Esophagus muscularis mucosa (tissue), 4 donors: ENCODE data around the gene FNIP2. TPM values are rescaled to one million over a fixed set of nuclear protein-coding genes. Genes with fewer than 3 reads are reported as not detected.

Experiments used
- DNase-seq: peaks from one replicate; pipeline ENCODE4 v3.0.0-alpha.2; 2017; ENCODE audit errors: extremely low spot score
- H3K27ac ChIP-seq, 4 donors: fragments of 200-600 bp; sonication (generic); replicated peaks in 1 of 4; 1 replicate in 3 of 4; 2 replicates in 1 of 4; pipeline ENCODE4 v1.5.1; 2016 to 2019; ENCODE audit warnings: mild to moderate bottlenecking in 1 of 4
- H3K27me3 ChIP-seq, 4 donors: fragments of 200-600 bp; sonication (generic); one replicate each; pipeline versions ENCODE4 v1.5.1 to v1.6.0; 2016 to 2019
- H3K36me3 ChIP-seq, 4 donors: fragments of 200-600 bp; sonication (generic); one replicate each; pipeline ENCODE4 v1.5.1; 2016 to 2019
- H3K4me1 ChIP-seq, 4 donors: fragments of 200-600 bp; sonication (generic); one replicate each; pipeline ENCODE4 v1.5.1; 2016 to 2019
- H3K4me3 ChIP-seq, 4 donors: fragments of 200-600 bp; sonication (generic); 1 replicate in 2 of 4; 2 replicates in 2 of 4; pipeline ENCODE4 v1.5.1; 2016 to 2019; ENCODE audit warnings: mild to moderate bottlenecking in 4 of 4, moderate library complexity in 1 of 4
- H3K9me3 ChIP-seq, 4 donors: fragments of 200-600 bp; sonication (generic); 1 replicate in 3 of 4; 2 replicates in 1 of 4; pipeline ENCODE4 v1.5.1; 2016 to 2019
- EP300 ChIP-seq: sonication (generic); formaldehyde crosslinking; IDR thresholded peaks from one replicate; pipeline ENCODE4 v1.6.1; 2017; ENCODE audit warnings: antibody characterized with exemption
- POLR2A ChIP-seq: fragments of 450-650 bp; IDR thresholded peaks from one replicate; pipeline ENCODE4 v1.6.1; 2017; ENCODE audit warnings: antibody characterized with exemption, moderate library complexity, mild to moderate bottlenecking, low read depth
- POLR2AphosphoS5 ChIP-seq, 2 donors: sonication (generic); formaldehyde crosslinking; IDR thresholded peaks; one replicate each; pipeline ENCODE4 v1.6.1; 2017; ENCODE audit warnings: antibody characterized with exemption in 2 of 2
- WGBS: methylation state at CpG from one replicate; pipeline ENCODE4 v1.1.5; 2018; 5-methylcytosine and 5-hydroxymethylcytosine counted together
- intact Hi-C: fragments of 100-400 bp; cut with DNase I; formaldehyde crosslinking; loops from one replicate; pipeline ENCODE4 v1.15.1; 2023
- total RNA-seq, 4 donors: library from RNA; depleted of rRNA; stranded (reverse); fragments of >200 nt; gene quantifications; one replicate each; pipeline versions ENCODE4 v1.1.0 to v1.2.1, GENCODE V29; 2016
- TF ChIP-seq, protein P1 (sequence below), 3 experiments: fragments of 200-600 bp in 2 of 3; fragments of 450-650 bp in 1 of 3; sonication (generic) in 2 of 3; IDR thresholded peaks; one replicate each; pipeline ENCODE4 v1.5.1; 2017 to 2019; ENCODE audit warnings: antibody characterized with exemption in 3 of 3, mild to moderate bottlenecking in 2 of 3, moderate library complexity in 1 of 3

FNIP2 gene
- total RNA-seq, 4 donors from 2014 or later: 80.0 to 97.7 (median 87.4) TPM

DNA sequence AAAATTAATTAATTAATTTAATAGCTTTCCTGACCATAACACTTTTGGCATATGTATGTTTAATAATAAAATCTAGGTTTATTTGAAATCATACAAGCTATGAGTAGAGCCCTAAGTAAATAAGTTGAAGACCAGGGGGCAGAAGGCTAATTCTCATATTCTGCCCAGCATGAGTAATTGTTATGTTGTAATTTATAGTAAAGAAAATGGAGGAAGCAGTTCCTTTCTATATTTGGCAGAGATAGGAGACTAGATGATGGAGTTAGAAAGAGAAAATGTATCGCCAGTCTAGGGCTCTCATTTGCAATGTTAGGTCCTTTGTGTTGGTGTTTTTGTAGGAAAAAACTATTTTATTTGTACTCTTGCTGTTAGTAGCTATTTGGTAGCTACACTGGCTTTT lies 89.1 kb downstream of the FNIP2 start:
- Histone ChIP-seq H3K4me1 (peaks cover 0 to 12% (median 7%) of the 10 kb centered on the region in 4 donors), H3K27me3 (no peaks in the 10 kb centered on the region), H3K36me3 (peaks cover 29 to 66% (median 47%) of the 10 kb centered on the region in 4 donors), H3K27ac (no peak overlapping the region), H3K9me3 (no peaks in the 10 kb centered on the region), H3K4me3 (no peak overlapping the region)
- WGBS: 84% methylated on average over 1 of the region's 1 CpG
- DNase-seq: no peak
- intact Hi-C loops: loop anchor here (2.0 to 5.0 kb wide), 2 partner anchors 317 to 344 kb away; no protein-coding TSS in a partner anchor
- no peak for TF ChIP-seq EP300
- TF ChIP-seq, protein P1, sequence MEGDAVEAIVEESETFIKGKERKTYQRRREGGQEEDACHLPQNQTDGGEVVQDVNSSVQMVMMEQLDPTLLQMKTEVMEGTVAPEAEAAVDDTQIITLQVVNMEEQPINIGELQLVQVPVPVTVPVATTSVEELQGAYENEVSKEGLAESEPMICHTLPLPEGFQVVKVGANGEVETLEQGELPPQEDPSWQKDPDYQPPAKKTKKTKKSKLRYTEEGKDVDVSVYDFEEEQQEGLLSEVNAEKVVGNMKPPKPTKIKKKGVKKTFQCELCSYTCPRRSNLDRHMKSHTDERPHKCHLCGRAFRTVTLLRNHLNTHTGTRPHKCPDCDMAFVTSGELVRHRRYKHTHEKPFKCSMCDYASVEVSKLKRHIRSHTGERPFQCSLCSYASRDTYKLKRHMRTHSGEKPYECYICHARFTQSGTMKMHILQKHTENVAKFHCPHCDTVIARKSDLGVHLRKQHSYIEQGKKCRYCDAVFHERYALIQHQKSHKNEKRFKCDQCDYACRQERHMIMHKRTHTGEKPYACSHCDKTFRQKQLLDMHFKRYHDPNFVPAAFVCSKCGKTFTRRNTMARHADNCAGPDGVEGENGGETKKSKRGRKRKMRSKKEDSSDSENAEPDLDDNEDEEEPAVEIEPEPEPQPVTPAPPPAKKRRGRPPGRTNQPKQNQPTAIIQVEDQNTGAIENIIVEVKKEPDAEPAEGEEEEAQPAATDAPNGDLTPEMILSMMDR (IDR thresholded peaks at IDR 0.05): no peak
- TF ChIP-seq POLR2AphosphoS5 (IDR thresholded peaks at IDR 0.05): no peak
- no peak for TF ChIP-seq POLR2A

DNA sequence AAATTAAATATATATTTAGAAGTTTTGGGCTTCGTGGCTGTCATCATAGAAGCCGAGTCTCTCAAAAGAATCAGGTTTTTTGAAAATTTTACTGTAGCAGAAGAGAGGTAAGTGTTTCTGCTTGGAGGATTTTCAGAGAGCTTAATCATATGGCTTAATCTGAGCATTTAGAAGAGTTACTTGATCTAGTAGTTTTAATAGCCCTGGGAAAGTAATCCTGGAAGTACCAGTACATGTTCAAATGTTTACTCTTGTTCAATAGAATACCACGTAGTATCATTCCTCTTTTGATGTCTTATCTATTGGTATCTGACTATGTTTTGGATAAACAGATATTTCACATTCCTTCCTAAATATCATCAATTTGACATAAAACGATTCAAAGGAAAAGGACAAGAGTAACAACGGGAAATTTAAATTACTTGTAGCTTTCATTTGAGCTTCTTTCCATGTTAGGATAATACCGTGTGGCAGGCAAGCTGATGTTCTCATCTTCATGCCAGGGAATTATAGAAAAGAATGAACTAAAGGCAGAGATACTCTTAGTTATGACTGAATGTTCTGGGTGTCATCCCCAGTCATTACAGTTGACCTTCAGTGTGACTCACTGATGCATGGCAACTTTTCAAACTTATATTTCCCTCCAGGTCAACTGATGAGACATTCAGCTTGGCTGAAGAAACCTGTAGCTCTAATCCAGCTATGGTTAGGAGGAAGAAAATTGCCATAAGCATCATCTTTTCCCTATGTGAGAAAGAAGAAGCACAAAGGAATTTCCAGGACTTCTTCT lies 89.8 kb downstream of the FNIP2 start:
- no peak overlapping the region for H3K4me3 ChIP-seq
- DNase-seq: no peak
- no peaks in the 10 kb centered on the region for H3K27me3 ChIP-seq
- H3K36me3 ChIP-seq: peaks cover 31 to 73% (median 53%) of the 10 kb centered on the region in 4 donors
- H3K4me1 ChIP-seq: peaks cover 0 to 12% (median 7%) of the 10 kb centered on the region in 4 donors
- H3K27ac ChIP-seq: no peak overlapping the region
- H3K9me3 ChIP-seq: no peaks in the 10 kb centered on the region
- TF ChIP-seq, protein P1 (IDR thresholded peaks at IDR 0.05): no peak
- no peak for TF ChIP-seq POLR2AphosphoS5 (IDR thresholded peaks at IDR 0.05)
- TF ChIP-seq EP300: no peak
- no peak for TF ChIP-seq POLR2A
- WGBS: 83% methylated on average over 6 of the region's 6 CpGs
- intact Hi-C loops: loop anchor here (5.0 kb wide), 1 partner anchor 344 kb away; no protein-coding TSS in a partner anchor

- Histone ChIP-seq H3K4me3 (no peak overlapping the region), H3K27ac (no peak overlapping the region), H3K27me3 (no peaks in the 10 kb centered on the region), H3K36me3 (peaks cover 31 to 82% (median 53%) of the 10 kb centered on the region in 4 donors), H3K9me3 (no peaks in the 10 kb centered on the region), H3K4me1 (peaks cover 0 to 12% (median 7%) of the 10 kb centered on the region in 4 donors)
- intact Hi-C loops: loop anchor here (5.0 kb wide), 1 partner anchor 343 kb away; no protein-coding TSS in a partner anchor
- no peak for DNase-seq
- TF ChIP-seq POLR2AphosphoS5 (IDR thresholded peaks at IDR 0.05) (no peak), EP300 (no peak), POLR2A (no peak)
- TF ChIP-seq, protein P1 (IDR thresholded peaks at IDR 0.05): no peak
- WGBS: 98% methylated on average over 4 of the region's 4 CpGs
These were observed 90.8 kb downstream of the FNIP2 start for GRCh38 chr4:158859661-158860060.

DNA sequence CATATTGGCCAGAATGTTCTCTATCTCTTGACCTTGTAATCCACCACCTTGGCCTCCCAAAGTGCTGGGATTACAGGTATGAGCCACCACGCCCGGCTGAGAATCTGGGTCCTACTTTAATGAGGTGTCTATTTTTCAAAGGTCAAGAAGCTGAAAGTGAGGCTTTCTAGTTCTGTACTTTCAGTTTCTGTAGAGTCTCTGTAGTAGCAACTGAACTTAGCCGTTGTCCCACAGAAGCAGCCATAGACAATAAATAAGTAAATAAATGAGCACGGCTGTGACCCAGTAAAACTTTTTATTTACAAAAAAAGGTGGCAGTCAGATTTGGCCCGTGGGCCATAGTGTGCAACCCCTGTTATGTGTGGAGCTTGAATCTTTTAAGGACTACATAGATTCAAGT lies 92.0 kb downstream of the FNIP2 start:
- Histone ChIP-seq H3K4me1 (peaks cover 0 to 12% (median 7%) of the 10 kb centered on the region in 4 donors), H3K27ac (no peak overlapping the region), H3K27me3 (no peaks in the 10 kb centered on the region), H3K36me3 (peaks cover 31 to 79% (median 51%) of the 10 kb centered on the region in 4 donors), H3K4me3 (no peak overlapping the region), H3K9me3 (no peaks in the 10 kb centered on the region)
- intact Hi-C loops: no loop called here
- TF ChIP-seq EP300: no peak
- TF ChIP-seq POLR2A: no peak
- TF ChIP-seq, protein P1 (IDR thresholded peaks at IDR 0.05): no peak
- no peak for TF ChIP-seq POLR2AphosphoS5 (IDR thresholded peaks at IDR 0.05)
- WGBS: 98% methylated on average over 5 of the region's 5 CpGs
- no peak for DNase-seq
